Esophagus squamous epithelium (tissue), 5 donors: ENCODE measurements around the gene DIS3L2. TPM values are rescaled to one million over a fixed set of nuclear protein-coding genes. Genes with fewer than 3 reads are reported as not detected.

Source experiments
- DNase-seq: peaks from one replicate; lab custom pipeline; 2025; lab: John Stamatoyannopoulos, UW
- H3K27ac ChIP-seq, 4 donors: fragments of 200-600 bp; sonication (generic); one replicate each; pipeline ENCODE4 v1.5.1; 2016 to 2019; ENCODE audit warnings: mild to moderate bottlenecking in 1 of 4
- H3K27me3 ChIP-seq, 4 donors: fragments of 200-600 bp; sonication (generic); 1 replicate in 3 of 4; 2 replicates in 1 of 4; pipeline versions ENCODE4 v1.5.1 to v1.6.0; 2017 to 2021; ENCODE audit warnings: antibody characterized with exemption in 1 of 4
- H3K36me3 ChIP-seq, 3 donors: fragments of 200-600 bp; sonication (generic); one replicate each; pipeline ENCODE4 v1.5.1; 2016 to 2019
- H3K4me1 ChIP-seq, 3 donors: fragments of 200-600 bp; sonication (generic); one replicate each; pipeline ENCODE4 v1.5.1; 2017 to 2019
- H3K4me3 ChIP-seq, 4 donors: fragments of 200-600 bp; sonication (generic); 1 replicate in 3 of 4; 2 replicates in 1 of 4; pipeline ENCODE4 v1.5.1; 2016 to 2019; ENCODE audit warnings: mild to moderate bottlenecking in 2 of 4, moderate library complexity in 1 of 4
- H3K9me3 ChIP-seq, 3 donors: fragments of 200-600 bp; sonication (generic); one replicate each; pipeline ENCODE4 v1.5.1; 2016 to 2019
- CTCF ChIP-seq, 6 experiments: fragments of 450-650 bp in 4 of 6; fragments of 200-600 bp in 2 of 6; sonication (generic) in 2 of 6; IDR thresholded peaks; one replicate each; pipeline ENCODE4 v1.5.1; 2016 to 2019; ENCODE audit warnings: antibody characterized with exemption in 6 of 6, mild to moderate bottlenecking in 4 of 6, moderate library complexity in 4 of 6
- POLR2A ChIP-seq, 4 donors: fragments of 450-650 bp; IDR thresholded peaks; one replicate each; pipeline ENCODE4 v1.6.1; 2017; ENCODE audit warnings: antibody characterized with exemption in 4 of 4, mild to moderate bottlenecking in 4 of 4, moderate library complexity in 3 of 4
- WGBS, 2 donors: methylation state at CpG; one replicate each; pipeline ENCODE4 v1.1.5; 2018; 5-methylcytosine and 5-hydroxymethylcytosine counted together
- intact Hi-C: fragments of 100-400 bp; cut with DNase I; formaldehyde crosslinking; loops from one replicate; pipeline ENCODE4 v1.15.0; 2022
- total RNA-seq, 4 donors: library from RNA; depleted of rRNA; stranded (reverse); fragments of >200 nt; gene quantifications; one replicate each; pipeline ENCODE4 v1.1.0, GENCODE V29; 2016
- donor health status: DM: yes; HTN: yes; CAD: no.

The DIS3L2 gene
- total RNA-seq, 4 donors from 2014 or later = 14.5 to 42.8 (median 32.4) TPM

- intact Hi-C loops = no loop called here
- peaks cover 0 to 4% (median 0%) of the 10 kb centered on the region in 4 donors for H3K27me3 ChIP-seq
- DNase-seq = no peak
- WGBS, 2 donors = 63 to 98% methylated on average over 2 of the region's 2 CpGs
- no peak overlapping the region for H3K27ac ChIP-seq
- TF ChIP-seq CTCF (IDR thresholded peaks at IDR 0.05) = no peak
- H3K4me3 ChIP-seq = no peak overlapping the region
- no peaks in the 10 kb centered on the region for H3K36me3 ChIP-seq
- H3K4me1 ChIP-seq = no peaks in the 10 kb centered on the region
- peaks cover 0 to 4% (median 0%) of the 10 kb centered on the region in 3 donors for H3K9me3 ChIP-seq
These were observed 10.0 kb upstream of the DIS3L2 start for GRCh38 chr2:231951452-231952035.

- no peak overlapping the region for H3K27ac ChIP-seq
- peaks cover 0 to 4% (median 0%) of the 10 kb centered on the region in 3 donors for H3K9me3 ChIP-seq
- DNase-seq = no peak
- WGBS, 2 donors = 89 to 95% methylated on average over 8 of the region's 8 CpGs
- H3K4me3 ChIP-seq = no peak overlapping the region
- peaks cover 3 to 5% (median 3%) of the 10 kb centered on the region in 3 donors for H3K4me1 ChIP-seq
- intact Hi-C loops = no loop called here
- TF ChIP-seq CTCF (IDR thresholded peaks at IDR 0.05) (no peak), POLR2A (IDR thresholded peaks at IDR 0.05) (no peak)
- no peaks in the 10 kb centered on the region for H3K36me3 ChIP-seq
- peaks cover 0 to 4% (median 0%) of the 10 kb centered on the region in 4 donors for H3K27me3 ChIP-seq
These were observed 5.6 kb upstream of the DIS3L2 start for GRCh38 chr2:231955758-231956472.

- Histone ChIP-seq H3K36me3 (no peaks in the 10 kb centered on the region), H3K27ac (no peak overlapping the region), H3K4me1 (peaks cover 8 to 20% (median 8%) of the 10 kb centered on the region in 3 donors), H3K4me3 (no peak overlapping the region), H3K9me3 (no peaks in the 10 kb centered on the region), H3K27me3 (peaks cover 0 to 4% (median 0%) of the 10 kb centered on the region in 4 donors)
- no peak for DNase-seq
- TF ChIP-seq CTCF (IDR thresholded peaks at IDR 0.05) = no peak
- 61 to 90% methylated on average over 4 of the region's 4 CpGs for WGBS, 2 donors
- intact Hi-C loops = no loop called here
These were observed 3.4 kb upstream of the DIS3L2 start for GRCh38 chr2:231957913-231958763.

DNA sequence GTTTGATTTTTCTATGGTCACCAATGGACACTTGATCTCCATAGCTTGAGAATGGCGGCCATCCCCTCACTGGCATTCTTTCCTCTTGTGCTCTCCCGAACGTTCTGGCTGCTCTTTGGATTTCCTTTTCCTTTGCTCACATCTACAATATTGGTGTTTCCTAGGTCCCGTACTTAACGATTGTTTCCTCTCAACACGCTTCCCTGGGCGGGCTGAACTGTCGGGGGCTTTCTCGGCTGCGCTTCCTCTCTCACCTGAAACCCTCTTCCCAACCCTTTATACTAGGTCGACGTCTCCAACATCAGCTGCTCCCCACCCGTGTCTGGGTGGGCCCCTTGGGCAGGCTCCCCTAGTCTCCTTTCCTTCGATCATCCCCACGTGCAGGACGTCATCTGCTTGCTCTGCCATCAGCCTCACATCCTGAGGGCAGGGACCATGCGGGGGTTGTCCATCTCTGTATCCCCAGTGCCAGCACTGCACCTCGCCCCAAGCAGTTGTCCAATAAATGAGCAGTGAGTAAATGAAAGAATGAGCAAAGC is 634 bp upstream of the DIS3L2 start:
- Histone ChIP-seq H3K4me3 (peak overlapping the region; percentile 68 to 96 (median 78)), H3K9me3 (no peaks in the 10 kb centered on the region), H3K4me1 (peaks cover 8 to 34% (median 16%) of the 10 kb centered on the region in 3 donors), H3K27me3 (no peaks in the 10 kb centered on the region), H3K27ac (peak overlapping the region; percentile 78 to 91 (median 84)), H3K36me3 (no peaks in the 10 kb centered on the region)
- intact Hi-C loops = no loop called here
- no peak for TF ChIP-seq CTCF (IDR thresholded peaks at IDR 0.05)
- TF ChIP-seq POLR2A (IDR thresholded peaks at IDR 0.05) = no peak
- WGBS, 2 donors = 56 to 57% methylated on average over 17 to 18 of the region's 18 CpGs
- no peak for DNase-seq
